WTC11 (cell line): ENCODE measurements around the gene PTPRN2. TPM values are rescaled to one million over a fixed set of nuclear protein-coding genes. Genes with fewer than 3 reads are reported as not detected.
"Not testable (repeated sequence)": the region's sequence is repeated elsewhere in the genome, so short reads cannot be mapped to it uniquely, and the experiment has no call there.

Experiments
- ATAC-seq: fragments of 200-7000 bp; cut with Tn5 transposase; 2 replicates; pipeline ENCODE4 v1.10.0; 2021; ENCODE audit warnings: mild to moderate bottlenecking, moderate library complexity
- CTCF ChIA-PET: fragments of 300-600 bp; sonication (Branson Sonifier 250); formaldehyde crosslinking; loops from one replicate; lab custom pipeline; 2021; ENCODE audit warnings: antibody characterized with exemption; lab: Charles Lee
- POLR2A ChIA-PET: fragments of 350-600 bp; sonication (Branson Sonifier 250); formaldehyde crosslinking; loops from one replicate; lab custom pipeline; 2021; ENCODE audit warnings: antibody characterized with exemption; lab: Charles Lee
- DNase-seq: peaks from one replicate; pipeline ENCODE4 v3.0.0; 2021; ENCODE audit warnings: low spot score
- H3K27ac Mint-ChIP-seq: 2 replicates; pipeline ENCODE4 v1.8.0; 2021; ENCODE audit warnings: mixed read lengths
- H3K27me3 Mint-ChIP-seq: 2 replicates; pipeline ENCODE4 v1.8.0; 2021; ENCODE audit warnings: low read depth, mild to moderate bottlenecking, moderate library complexity, mixed read lengths
- H3K36me3 Mint-ChIP-seq: 2 replicates; pipeline ENCODE4 v1.8.0; 2021; ENCODE audit warnings: mixed read lengths
- H3K4me1 Mint-ChIP-seq: 2 replicates; pipeline ENCODE4 v1.8.0; 2022; ENCODE audit warnings: mixed read lengths
- H3K4me3 Mint-ChIP-seq: 2 replicates; pipeline ENCODE4 v1.8.0; 2021; ENCODE audit warnings: mild to moderate bottlenecking, moderate library complexity, mixed read lengths
- H3K9me3 Mint-ChIP-seq: 2 replicates; pipeline ENCODE4 v1.8.0; 2021; ENCODE audit warnings: mixed read lengths
- EMX1 ChIP-seq: fragments of 250-450 bp; sonication (Bioruptor Pico); IDR thresholded peaks from 2 replicates; pipeline ENCODE4 v1.8.0; 2021; ENCODE audit warnings: mild to moderate bottlenecking
- ESRRA ChIP-seq: sonication (generic); formaldehyde crosslinking; IDR thresholded peaks from 2 replicates; pipeline ENCODE4 v1.8.1; 2022; ENCODE audit warnings: mild to moderate bottlenecking, missing genetic modification reagents, borderline replicate concordance
- GTF2I ChIP-seq: fragments of 250-450 bp; sonication (Bioruptor Pico); conservative IDR thresholded peaks from 2 replicates; pipeline ENCODE4 v1.4.0; 2021; ENCODE audit warnings: mild to moderate bottlenecking
- IRF2 ChIP-seq: sonication (generic); formaldehyde crosslinking; IDR thresholded peaks from 2 replicates; pipeline ENCODE4 v1.8.0; 2022; ENCODE audit warnings: low read depth, missing genetic modification reagents, borderline replicate concordance
- MXD4 ChIP-seq: fragments of 250-450 bp; sonication (Bioruptor Pico); IDR thresholded peaks from 2 replicates; pipeline ENCODE4 v1.8.0; 2021; ENCODE audit warnings: mild to moderate bottlenecking, moderate library complexity, borderline replicate concordance
- NFYB ChIP-seq: sonication (generic); formaldehyde crosslinking; conservative IDR thresholded peaks from 2 replicates; pipeline ENCODE4 v1.8.0; 2022; ENCODE audit warnings: low read depth, missing genetic modification reagents
- OVOL2 ChIP-seq: fragments of 250-450 bp; sonication (Bioruptor Pico); IDR thresholded peaks from 2 replicates; pipeline ENCODE4 v1.9.0; 2021; ENCODE audit warnings: mild to moderate bottlenecking, borderline replicate concordance
- SMAD3 ChIP-seq: sonication (generic); formaldehyde crosslinking; IDR thresholded peaks from 2 replicates; pipeline ENCODE4 v1.8.0; 2022; ENCODE audit warnings: missing genetic modification reagents, mild to moderate bottlenecking, borderline replicate concordance
- SMAD4 ChIP-seq: sonication (generic); formaldehyde crosslinking; IDR thresholded peaks from 2 replicates; pipeline ENCODE4 v1.8.0; 2022; ENCODE audit warnings: mild to moderate bottlenecking, missing genetic modification reagents
- STAT6 ChIP-seq: sonication (generic); formaldehyde crosslinking; conservative IDR thresholded peaks from 2 replicates; pipeline ENCODE4 v1.8.1; 2023; ENCODE audit warnings: mild to moderate bottlenecking, low read depth, missing genetic modification reagents, moderate library complexity
- TEAD4 ChIP-seq: sonication (generic); formaldehyde crosslinking; IDR thresholded peaks from 2 replicates; pipeline ENCODE4 v1.8.0; 2022; ENCODE audit warnings: mild to moderate bottlenecking, missing genetic modification reagents
- ZBTB43 ChIP-seq: sonication (generic); formaldehyde crosslinking; IDR thresholded peaks from 2 replicates; pipeline ENCODE4 v1.8.1; 2023; ENCODE audit warnings: mild to moderate bottlenecking, missing genetic modification reagents
- ZNF423 ChIP-seq: fragments of 250-450 bp; sonication (Bioruptor Pico); IDR thresholded peaks from 2 replicates; pipeline ENCODE4 v2.1.2; 2022; ENCODE audit warnings: mild to moderate bottlenecking, moderate library complexity
- ZNF512 ChIP-seq: sonication (generic); formaldehyde crosslinking; IDR thresholded peaks from 2 replicates; pipeline ENCODE4 v1.8.1; 2022; ENCODE audit warnings: missing genetic modification reagents, borderline replicate concordance
- total RNA-seq: library from RNA; stranded (reverse); gene quantifications from 3 replicates; pipeline ENCODE4 v1.2.3, GENCODE V29; 2021
- TF ChIP-seq, protein P1 (sequence below): sonication (generic); formaldehyde crosslinking; IDR thresholded peaks from 2 replicates; pipeline ENCODE4 v1.8.0; 2022; ENCODE audit warnings: mild to moderate bottlenecking, missing genetic modification reagents
- TF ChIP-seq, protein P2 (sequence below): sonication (generic); formaldehyde crosslinking; IDR thresholded peaks from 2 replicates; pipeline ENCODE4 v1.8.1; 2023; ENCODE audit warnings: mild to moderate bottlenecking, missing genetic modification reagents, moderate library complexity

PTPRN2 gene
- total RNA-seq, 1 experiment from 2014 or later = 4.7 TPM

GRCh38 chr7:157736341-157736740 lies 851.3 kb downstream of the PTPRN2 start (continued):
- TF ChIP-seq ZNF512 (no peak), SMAD4 (no peak), MXD4 (CRISPR knock-in tag) (no peak), TEAD4 (CRISPR knock-in tag) (no peak), ESRRA (CRISPR knock-in tag) (no peak), NFYB (no peak), GTF2I (CRISPR knock-in tag) (no peak)
- TF ChIP-seq, protein P1, sequence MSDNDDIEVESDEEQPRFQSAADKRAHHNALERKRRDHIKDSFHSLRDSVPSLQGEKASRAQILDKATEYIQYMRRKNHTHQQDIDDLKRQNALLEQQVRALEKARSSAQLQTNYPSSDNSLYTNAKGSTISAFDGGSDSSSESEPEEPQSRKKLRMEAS (CRISPR knock-in tag) = no peak
- TF ChIP-seq, all 79 proteins: peak for 0

GRCh38 chr7:157735826-157736225 lies 851.8 kb downstream of the PTPRN2 start:
- ChIA-PET POLR2A (no interaction called here), CTCF (no interaction called here)
- ATAC-seq (no peak), DNase-seq (no peak)
- Mint-ChIP-seq H3K27me3 (peaks cover 13% of the 10 kb centered on the region), H3K9me3 (peaks cover 23% of the 10 kb centered on the region), H3K27ac (no peak overlapping the region), H3K4me3 (no peak overlapping the region), H3K4me1 (peaks cover 4% of the 10 kb centered on the region; the same call in 1 of the 2 replicates), H3K36me3 (peaks cover 26% of the 10 kb centered on the region)
- TF ChIP-seq ZBTB43 (CRISPR knock-in tag) = no peak
- no peak for TF ChIP-seq SMAD3 (CRISPR knock-in tag)

DNA sequence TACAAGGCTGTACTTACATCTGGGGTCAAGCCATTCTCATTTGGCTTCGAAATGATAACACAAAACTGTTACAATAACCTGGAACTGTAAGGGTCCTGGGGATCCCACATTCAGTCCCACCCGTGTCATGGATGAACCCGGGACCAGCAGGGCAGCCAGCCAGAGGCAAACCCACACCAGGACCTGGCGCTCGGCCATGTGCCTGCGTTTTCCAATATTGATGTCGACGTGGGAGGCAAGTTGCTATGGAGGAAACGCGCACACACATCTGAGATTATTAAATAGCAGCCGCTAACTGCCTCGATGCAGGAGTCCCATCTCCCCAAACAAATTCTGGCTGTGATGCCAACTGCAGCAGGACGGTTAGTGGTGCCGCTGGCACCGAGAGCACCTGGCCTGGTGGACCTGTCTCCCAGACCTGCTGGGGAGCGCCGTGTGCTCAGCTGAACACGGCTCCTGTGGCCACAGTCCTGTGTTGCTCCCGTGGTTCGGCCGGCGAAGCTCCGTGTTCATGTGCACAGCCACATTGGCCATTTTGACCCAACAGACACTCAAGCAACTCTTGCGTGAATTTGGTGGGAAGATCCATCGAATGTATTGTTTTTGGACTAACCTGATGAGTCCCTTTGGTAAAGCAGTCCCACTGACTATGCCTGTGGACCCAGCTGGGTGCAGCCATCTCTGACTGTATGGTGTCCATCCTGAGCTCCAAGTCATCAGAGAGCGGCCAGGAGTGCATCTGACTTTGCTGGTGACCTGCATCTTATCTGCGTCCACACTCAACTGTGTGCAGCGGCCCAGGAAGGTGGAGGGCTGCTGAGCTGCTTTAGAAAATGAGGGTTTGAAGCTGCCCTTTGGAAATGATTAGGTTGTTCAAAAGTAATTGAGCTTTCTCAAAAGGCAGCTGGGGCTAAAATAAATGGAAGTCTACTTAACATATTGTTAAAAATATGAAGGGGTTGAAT lies 852.7 kb downstream of the PTPRN2 start:
- H3K36me3 Mint-ChIP-seq = peaks cover 26% of the 10 kb centered on the region
- POLR2A ChIA-PET = no interaction called here
- peaks cover 14% of the 10 kb centered on the region for H3K27me3 Mint-ChIP-seq
- H3K4me3 Mint-ChIP-seq = no peak overlapping the region
- ATAC-seq = no peak
- no peak overlapping the region for H3K27ac Mint-ChIP-seq
- H3K9me3 Mint-ChIP-seq = peaks cover 23% of the 10 kb centered on the region
- CTCF ChIA-PET = no interaction called here
- TF ChIP-seq STAT6 (CRISPR knock-in tag) = no peak
- no peak for TF ChIP-seq OVOL2
- TF ChIP-seq ZNF423 (CRISPR knock-in tag) = no peak
- no peak for TF ChIP-seq ZBTB43 (CRISPR knock-in tag)
- TF ChIP-seq, protein P2, sequence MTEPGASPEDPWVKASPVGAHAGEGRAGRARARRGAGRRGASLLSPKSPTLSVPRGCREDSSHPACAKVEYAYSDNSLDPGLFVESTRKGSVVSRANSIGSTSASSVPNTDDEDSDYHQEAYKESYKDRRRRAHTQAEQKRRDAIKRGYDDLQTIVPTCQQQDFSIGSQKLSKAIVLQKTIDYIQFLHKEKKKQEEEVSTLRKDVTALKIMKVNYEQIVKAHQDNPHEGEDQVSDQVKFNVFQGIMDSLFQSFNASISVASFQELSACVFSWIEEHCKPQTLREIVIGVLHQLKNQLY (CRISPR knock-in tag) = no peak
- no peak for TF ChIP-seq IRF2 (CRISPR knock-in tag)
- no peak for TF ChIP-seq EMX1 (CRISPR knock-in tag)
- H3K4me1 Mint-ChIP-seq = peaks cover 4% of the 10 kb centered on the region; the same call in 1 of the 2 replicates
- DNase-seq = no peak

DNA sequence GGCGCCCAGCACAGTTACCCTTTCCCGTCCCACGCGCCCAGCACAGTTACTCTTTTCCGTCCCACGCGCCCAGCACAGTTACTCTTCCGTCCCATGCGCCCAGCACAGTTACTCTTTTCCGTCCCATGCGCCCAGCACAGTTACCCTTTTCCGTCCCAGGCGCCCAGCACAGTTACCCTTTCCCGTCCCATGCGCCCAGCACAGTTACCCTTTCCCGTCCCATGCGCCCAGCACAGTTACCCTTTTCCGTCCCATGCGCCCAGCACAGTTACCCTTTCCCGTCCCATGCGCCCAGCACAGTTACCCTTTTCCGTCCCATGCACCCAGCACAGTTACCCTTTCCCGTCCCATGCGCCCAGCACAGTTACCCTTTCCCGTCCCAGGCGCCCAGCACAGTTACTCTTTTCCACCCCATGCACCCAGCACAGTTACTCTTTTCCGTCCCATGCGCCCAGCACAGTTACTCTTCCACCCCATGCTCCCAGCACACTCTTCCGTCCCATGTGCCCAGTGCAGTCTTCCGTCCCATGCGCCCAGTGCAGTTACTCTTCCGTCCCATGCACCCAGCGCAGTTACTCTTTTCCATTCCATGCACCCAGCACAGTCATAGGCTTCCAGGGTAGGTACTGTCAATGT lies 853.7 kb downstream of the PTPRN2 start:
- Mint-ChIP-seq H3K36me3 (peaks cover 26% of the 10 kb centered on the region), H3K9me3 (peaks cover 17% of the 10 kb centered on the region), H3K27me3 (peaks cover 19% of the 10 kb centered on the region)
- DNase-seq, H3K4me3 Mint-ChIP-seq, CTCF ChIA-PET, H3K27ac Mint-ChIP-seq, H3K4me1 Mint-ChIP-seq, ATAC-seq, POLR2A ChIA-PET: not testable (repeated sequence)
